HG02798 (cell line): ENCODE results near the gene C1QTNF1.

Source experiments
- ATAC-seq: cut with Tn5 transposase; IDR thresholded peaks from one replicate; pipeline ENCODE4 v1.9.1; 2021; ENCODE audit warnings: mild to moderate bottlenecking; ENCODE audit not compliant: unreplicated experiment, poor library complexity

C1QTNF1 gene

GRCh38 chr17:79023886-79024771 lies at the start of gene C1QTNF1:
Gene C1QTNF1, plus strand, starts transcription at chr17:79024169. Its CDS starts 19,800 bp downstream, at chr17:79043969.
- no peak for ATAC-seq

DNA sequence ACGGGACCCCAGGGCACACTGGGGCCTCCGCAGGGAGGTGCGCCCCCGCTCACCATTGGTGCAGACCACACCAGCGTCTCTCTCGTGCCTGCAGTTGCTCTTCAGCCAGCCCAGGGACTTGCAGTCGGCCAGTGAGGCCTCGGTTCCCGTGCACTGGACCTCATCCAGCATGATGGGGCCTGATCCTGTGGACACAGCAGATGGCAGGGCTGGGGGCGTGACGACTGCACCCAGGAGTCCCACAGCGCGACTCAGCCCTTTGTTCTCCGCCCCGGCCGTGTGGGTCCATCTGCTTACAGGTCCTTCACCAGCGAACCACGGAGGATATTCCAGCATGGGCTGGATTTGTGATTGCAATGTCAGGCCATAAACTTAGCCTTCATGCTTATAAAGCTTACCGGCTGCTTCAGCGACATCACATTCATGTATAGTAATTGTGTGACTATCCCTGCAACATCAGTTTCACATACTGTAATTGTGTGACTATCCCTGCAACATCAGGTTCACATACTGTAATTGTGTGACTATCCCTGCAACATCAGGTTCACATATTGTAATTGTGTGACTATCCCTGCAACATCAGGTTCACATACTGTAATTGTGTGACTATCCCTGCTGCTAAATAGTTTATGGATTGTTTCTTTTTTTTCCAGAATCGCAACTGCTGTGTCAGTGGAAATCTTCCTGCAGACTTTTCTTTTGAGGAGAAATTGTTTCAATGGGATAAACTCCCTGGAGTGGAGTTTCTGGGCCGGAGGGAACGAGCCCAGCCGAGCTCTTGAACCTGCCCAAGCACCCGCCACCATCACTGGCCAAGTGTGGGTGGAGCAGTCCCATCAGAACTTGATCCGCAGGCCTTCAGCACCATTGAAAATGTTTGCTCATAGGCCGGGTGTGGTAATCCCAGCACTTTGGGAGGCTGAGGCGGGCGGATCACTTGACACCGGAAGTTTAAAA lies 49.1 kb upstream of the C1QTNF1 start:
- ATAC-seq: no peak

DNA sequence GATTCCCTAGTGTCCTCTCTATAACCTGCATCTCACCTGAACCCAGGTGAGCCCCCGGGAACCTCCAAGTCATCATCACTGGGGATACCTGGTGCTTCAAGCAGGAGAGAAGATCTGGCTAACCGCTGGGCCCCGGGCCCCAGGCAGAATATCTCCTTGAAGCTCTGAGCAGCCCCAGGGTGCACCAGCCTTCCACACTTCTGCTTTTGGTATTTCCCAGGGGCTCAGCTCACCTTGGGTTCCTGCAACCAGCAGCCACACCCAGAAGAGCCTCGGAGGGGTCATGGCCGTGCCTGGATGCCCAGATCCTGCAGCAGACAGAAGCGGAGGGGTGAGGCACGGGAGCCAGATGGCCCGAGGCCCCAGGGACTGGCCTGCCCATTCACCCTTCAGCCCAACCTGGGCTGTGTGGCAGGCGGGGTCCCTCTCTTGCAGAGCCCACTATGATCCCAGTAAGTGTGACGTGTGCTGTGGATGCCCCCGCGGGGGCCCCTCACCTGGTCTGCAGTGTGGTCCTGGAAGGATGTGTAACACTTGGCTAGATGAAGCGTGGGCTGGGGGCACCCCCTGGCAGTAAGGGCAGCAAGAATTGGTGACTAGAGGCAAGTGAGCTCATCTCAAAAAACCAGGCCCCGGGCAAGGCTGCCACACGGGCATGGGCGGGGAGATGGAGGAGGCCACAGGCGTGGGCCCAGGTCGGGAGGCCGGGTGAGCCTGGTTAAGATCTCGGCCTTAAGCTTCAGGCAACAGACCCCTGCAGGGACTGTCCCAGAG lies 46.9 kb upstream of the C1QTNF1 start:
- ATAC-seq: no peak

GRCh38 chr17:78977681-78977943 lies 46.4 kb upstream of the C1QTNF1 start:
- ATAC-seq: no peak

DNA sequence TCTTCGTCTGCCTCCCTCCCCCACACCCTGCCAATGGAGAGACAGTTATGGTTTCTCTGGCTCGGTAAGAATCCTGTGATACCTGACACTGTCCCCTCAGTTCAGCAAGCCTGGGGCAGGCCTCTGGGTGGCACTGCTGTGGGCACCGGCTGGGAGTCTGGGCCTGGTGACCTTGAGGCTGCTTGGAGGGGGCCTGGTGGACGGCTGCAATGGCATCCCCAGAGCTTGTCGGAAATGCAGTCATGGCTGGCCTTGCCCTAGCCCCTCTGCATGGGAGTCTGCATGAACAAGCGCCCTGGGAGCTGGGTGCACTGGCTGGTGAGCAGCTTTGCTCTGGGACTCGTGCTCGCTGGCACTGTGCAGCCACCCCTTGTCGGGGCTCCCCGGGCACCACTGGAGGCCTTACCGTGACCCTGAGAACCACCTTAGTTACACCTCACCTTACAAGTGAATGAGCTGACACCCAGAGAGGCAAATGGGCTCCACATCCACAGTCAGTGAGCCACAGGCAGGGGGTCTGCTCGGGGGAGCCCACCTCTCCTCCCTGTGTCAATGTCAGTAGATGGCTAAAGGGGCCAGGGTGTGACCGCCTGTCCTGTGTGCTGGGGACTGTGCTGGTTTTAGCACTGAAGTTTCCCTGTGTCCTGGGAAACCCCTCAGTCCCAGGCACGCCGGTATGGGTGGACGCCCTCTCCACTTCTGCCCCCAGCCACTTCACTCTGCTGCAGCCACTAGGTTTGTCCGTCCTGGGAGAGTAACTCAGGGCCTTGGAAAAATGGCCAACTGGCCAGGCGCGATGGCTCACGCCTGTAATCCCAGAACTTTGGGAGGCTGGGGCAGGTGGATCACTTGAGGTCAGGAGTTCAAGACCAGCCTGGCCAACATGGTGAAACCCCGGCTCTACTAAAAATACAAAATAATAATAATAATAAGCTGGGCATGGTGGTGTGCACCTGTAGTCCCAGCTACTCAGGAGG lies 45.7 kb upstream of the C1QTNF1 start:
- no peak for ATAC-seq

GRCh38 chr17:78979780-78980623 lies 44.0 kb upstream of the C1QTNF1 start, which contains the start of gene LGALS3BP:
Gene LGALS3BP, minus strand, starts transcription at chr17:78979923. Its CDS starts 2,732 bp downstream, at chr17:78977191.
- ATAC-seq: no peak

DNA sequence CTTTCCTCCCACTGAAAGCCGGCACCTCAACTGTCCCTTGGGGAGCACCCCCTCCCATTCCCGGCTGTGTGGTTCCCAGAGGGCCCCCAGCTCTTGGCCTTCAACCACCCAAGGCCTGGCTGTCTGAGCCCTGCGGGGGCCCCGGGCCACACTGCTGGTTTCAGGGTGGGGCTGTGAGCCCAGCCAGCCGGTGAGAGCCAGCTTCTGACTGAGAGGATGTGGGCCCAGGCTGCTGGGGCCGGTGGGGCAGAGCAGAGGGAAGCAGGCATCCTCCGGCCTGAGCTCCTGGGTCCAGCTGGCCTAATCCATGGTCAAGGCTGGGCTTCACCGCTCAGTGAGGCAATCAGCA lies 43.4 kb upstream of the C1QTNF1 start:
- ATAC-seq: no peak

DNA sequence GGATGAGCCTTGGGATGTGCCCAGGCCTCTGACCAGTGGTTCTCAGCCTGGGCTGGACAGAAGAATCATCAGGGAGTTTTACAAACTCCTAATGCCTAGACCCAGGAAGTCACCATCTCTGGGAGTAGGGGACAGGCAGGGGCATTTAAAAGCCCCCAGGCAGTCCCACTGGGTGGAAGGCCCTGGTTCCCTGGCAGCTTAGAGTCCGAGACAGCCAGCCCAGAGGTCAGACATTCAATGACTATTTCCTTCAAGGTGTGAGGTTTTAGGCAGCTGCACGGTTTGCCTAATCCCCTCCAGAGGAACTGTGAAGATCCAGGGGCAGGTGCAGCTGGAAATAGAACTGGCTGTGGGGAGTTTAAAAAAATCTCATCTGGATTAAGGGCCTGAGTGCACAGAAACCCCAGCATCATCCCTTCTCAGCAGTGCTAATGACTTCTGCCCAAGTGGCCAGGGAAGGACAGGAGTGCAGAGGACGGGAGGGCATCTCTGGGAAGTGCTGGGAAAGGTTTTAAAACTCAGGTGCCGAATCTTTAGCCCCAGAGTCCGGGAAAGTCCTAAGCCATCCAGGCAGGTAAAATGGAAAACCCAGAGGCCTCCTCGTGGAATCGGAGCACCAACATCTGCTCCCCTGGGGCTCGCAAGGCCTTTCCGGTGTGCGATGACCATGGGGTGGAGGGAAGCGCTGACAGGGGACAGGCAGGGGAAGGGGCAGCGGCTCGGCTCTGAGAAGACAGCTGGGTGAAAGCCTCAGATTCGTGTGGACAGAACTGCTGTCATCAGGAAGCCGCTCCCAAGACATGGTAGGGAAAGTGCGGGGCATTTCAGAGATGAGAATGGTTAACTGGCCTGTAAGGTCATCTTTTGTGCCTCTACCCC lies 42.7 kb upstream of the C1QTNF1 start:
- no peak for ATAC-seq

- no peak for ATAC-seq
These were observed 38.6 kb upstream of the C1QTNF1 start for GRCh38 chr17:78985395-78985794.

GRCh38 chr17:78986048-78986648 lies 37.8 kb upstream of the C1QTNF1 start:
- no peak for ATAC-seq

DNA sequence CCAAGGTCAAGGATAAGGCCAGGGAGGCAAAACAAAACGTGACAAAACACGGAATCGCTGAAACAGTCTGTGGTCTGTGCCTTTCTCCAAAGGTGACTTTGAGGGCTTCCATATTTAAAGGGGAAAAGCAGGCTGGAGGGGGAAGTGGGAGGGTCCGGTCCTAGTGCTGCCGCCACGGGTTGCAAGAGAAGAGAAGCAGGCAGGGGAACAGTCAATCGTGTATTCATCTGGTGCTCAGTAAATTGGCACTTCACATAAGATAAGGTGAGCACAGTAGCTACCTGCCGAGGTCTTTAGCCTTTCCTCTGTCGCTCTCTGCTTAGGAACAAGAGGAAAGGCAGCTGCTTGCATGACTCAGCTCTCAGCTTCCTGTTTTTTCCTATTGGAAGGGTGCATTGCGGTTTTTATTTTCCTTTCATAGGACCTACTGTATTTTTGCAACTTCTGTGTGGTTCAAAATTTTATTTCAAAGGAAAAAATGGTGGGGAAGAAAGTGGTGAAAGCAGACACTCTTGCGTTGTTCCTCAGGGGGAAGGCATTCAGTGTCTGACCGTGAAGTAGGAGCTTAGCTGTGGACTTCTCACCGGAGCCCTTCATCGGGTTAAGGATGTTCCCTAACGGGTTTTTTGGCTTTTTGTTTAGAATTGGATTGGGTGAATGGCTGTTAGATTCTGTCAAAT lies 37.2 kb upstream of the C1QTNF1 start:
- no peak for ATAC-seq

GRCh38 chr17:78988152-78988551 lies 35.8 kb upstream of the C1QTNF1 start:
- no peak for ATAC-seq

GRCh38 chr17:78990349-78991016 lies 33.5 kb upstream of the C1QTNF1 start:
- ATAC-seq: no peak

- no peak for ATAC-seq
These were observed 32.8 kb upstream of the C1QTNF1 start for GRCh38 chr17:78991017-78991738.

- no peak for ATAC-seq
These were observed 31.9 kb upstream of the C1QTNF1 start for GRCh38 chr17:78991906-78992532.
